ENCODE measurements around the gene HIVEP3.

Gene HIVEP3

DNA sequence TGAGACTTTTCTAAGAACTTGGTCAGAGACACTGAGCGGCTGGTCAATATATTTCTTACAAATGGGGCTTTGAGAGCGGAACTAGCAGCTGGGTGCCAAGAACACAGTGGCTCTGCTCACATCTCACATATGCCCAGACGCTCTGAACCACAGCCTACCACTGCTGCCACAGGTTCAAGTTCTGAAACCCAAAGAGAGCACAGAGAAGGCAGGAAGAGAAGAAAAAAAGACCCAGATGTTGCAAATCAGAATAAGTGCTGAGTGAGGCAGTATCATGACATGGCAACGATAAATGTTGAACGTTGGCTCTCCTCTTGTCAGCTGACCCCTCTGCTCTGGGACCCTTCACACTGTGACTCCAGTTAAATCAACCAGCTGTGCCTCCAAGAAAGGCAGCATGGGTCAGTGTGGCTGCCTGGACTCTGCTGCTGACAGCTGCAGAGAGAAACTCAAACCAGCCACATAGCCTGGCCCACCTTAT lies 26.4 kb downstream of the HIVEP3 start:
- no peak for DNase-seq (ENCODE audit: low spot score)

DNA sequence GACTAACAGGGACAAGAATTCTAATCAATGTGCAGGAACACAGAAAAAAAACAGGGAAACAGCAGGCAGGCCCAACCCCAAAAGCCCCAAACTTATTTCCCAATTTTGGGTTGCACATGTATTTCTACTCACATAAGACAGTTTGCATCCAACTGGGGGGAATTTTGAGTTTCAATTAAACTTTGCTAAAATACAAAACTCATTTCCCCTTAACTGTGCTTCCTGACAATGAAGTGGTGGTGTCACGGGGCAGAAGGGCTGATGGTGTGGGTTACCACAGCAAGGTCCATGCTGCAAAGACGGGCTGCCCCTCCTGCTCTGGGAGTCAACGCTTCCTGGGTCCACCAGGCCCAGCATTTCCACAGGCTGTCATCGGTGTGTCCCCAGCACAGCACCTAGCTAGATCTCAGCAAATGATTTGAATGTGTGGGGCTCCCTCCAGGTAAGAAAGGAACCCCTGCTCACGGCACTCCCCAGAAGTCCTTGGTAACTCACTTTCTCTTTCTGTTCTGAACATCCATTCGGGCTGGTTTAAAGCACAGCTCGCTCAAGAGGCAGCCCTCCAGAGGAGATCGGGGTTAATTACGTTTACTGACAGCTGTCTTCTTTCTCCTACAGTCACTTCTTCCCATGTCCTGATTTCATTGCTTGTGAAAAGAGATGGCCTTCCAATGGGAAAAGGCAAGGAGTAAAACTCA lies 27.4 kb downstream of the HIVEP3 start:
- no peak for DNase-seq (ENCODE audit: low spot score)

DNA sequence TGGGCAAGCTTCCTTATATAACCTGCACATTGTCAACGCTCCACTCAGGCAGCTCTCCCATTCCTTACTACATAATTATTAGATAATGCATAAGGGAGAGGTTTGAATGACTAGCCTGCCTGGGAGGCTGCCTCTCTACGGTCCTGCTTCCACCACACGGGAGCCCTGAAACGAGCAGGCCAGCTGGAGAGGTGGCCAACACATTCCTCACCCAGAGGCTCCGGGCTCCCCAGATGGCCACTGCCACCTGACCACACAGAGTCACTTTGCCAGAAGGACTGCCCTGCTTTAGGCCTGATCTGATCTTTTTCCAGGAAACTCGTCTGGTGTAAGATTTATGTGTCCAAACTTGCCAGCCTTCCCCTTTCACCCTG lies 27.9 kb downstream of the HIVEP3 start:
- DNase-seq (ENCODE audit: low spot score): peak; percentile 96

DNA sequence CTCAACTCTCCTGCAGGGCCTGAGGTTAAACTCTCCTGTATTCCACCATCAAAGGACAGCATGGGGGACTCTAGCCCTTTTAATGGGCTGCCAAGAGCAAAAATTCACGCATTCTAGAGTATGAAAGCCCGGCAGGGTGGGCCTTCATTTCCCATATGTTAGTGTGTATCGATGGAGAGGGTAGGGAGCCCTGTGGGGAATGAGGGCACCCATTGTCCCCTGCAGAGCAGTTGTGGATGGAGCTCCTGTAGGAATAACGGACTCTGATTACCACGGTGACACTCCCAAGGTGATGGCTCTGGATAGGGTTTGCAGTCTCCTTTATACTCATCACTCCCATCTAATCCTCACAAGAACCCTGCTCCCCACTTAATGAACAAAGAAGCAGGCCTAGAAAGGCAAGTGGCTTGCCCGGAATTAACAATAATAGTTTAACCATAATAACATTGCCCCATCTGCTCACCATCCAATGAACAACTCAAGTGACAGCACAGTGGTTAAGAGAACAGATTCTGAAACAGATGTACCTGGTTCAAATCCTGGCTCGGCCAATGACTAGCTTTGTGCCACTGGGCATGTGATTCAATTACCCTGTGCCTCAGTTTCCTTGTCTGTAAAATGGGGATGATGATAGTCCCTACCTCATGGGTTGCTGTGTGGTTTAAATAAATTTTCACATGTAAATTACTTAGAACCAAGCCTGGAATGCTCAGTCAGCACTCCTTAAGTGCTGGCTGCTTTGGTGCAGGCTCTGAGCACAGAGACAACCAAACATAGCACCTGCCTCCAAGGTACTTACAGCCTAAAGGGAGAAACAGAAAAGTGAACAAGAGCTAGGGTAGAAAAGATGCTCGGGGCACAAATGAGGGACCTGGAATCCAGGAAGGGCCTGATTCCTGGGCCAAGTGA lies 29.0 kb downstream of the HIVEP3 start:
- DNase-seq (ENCODE audit: low spot score): no peak

GRCh38 chr1:41888756-41889155 lies 30.0 kb downstream of the HIVEP3 start:
- no peak for DNase-seq (ENCODE audit: low spot score)

- no peak for DNase-seq (ENCODE audit: low spot score)
These were observed 31.4 kb downstream of the HIVEP3 start for GRCh38 chr1:41887365-41887764.

GRCh38 chr1:41884256-41885230 lies 34.2 kb downstream of the HIVEP3 start:
- DNase-seq (ENCODE audit: low spot score): peak; percentile 75

GRCh38 chr1:41883507-41883906 lies 35.2 kb downstream of the HIVEP3 start:
- DNase-seq (ENCODE audit: low spot score): no peak

GRCh38 chr1:41882486-41882885 lies 36.2 kb downstream of the HIVEP3 start:
- no peak for DNase-seq (ENCODE audit: low spot score)

DNA sequence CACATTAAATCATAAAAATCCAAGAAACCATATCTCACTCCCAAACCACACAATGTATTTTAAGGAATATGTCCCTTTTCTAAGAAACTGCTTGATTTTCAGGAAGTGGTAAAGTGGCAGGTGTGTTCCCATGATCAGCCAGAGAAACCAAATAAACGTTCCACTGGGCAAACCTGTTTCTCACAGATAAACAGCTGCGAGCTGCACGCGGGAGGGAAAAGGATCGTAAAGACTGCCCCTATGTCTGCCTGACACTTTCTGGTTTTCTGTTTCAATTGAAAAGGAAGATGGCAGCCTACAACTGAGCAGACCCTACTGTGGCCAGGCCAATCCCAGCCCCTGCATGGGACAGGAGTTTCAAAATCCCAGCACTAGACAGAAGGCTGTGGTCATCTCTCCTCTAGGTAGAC lies 36.6 kb downstream of the HIVEP3 start:
- peak; percentile 31 for DNase-seq (ENCODE audit: low spot score)

DNA sequence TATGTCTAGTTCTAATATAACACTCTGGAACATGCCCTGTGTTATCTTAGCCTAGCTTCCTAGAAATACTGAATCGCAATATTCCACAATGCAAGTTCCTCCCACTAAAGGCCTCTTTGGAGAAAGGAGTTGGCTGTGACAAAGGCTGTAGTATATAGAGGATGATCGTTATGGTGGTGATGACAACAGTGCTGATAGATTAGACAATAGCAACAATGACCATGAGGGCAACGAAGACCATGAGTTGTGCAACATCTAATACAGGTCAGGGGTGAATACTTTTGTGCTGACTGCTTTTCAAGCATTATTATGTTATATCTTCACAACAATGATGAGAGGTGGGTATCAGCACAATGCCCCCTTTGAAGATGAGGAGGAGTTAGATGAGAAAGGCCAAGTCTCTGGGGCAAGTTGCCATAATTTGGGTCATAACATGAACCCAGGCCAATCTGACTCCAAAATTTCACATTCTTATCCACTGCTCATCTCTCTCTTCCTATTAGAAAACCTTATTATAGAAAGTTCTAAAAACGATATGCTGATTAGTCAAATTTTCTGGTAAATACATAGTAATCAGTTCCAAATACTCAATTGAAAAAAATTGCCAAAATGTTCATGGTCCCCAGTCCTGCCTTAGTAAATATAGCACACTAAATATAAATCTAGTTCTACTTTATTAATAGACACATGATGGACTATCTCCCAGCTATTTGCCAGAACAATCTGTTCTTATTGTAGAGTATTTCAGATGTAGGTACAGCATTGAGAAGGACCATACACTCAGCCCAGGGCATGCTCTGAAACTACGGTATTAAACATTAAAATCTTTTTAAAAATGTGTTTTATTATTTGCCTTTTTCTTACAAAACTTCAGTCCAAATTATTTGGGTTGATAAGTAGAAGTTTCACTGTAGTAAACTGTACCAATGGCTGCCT lies 37.5 kb downstream of the HIVEP3 start:
- no peak for DNase-seq (ENCODE audit: low spot score)

GRCh38 chr1:41880261-41880660 lies 38.5 kb downstream of the HIVEP3 start:
- no peak for DNase-seq (ENCODE audit: low spot score)

GRCh38 chr1:41879617-41880016 lies 39.1 kb downstream of the HIVEP3 start:
- DNase-seq (ENCODE audit: low spot score): no peak

GRCh38 chr1:41878911-41879310 lies 39.8 kb downstream of the HIVEP3 start:
- no peak for DNase-seq (ENCODE audit: low spot score)

DNA sequence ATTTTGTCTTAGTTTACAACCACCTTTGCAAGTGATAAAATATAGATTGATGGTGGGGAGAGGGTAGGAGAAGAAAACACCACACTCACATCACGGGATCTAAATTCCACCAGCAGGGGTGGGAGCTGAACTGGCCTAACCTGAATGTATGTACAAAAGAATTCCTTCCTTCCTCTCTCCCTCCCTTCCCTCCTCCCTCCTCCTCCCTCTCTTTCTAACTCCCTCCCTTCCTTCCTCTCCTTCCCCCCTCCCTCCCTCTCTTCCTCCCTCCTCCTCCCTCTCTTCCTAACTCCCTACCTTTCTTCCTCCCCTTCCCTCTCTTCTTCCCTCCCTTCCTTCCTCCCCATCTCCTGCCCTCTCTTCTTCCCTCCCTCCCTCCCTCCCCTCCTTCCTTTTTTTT lies 40.2 kb downstream of the HIVEP3 start:
- DNase-seq (ENCODE audit: low spot score): no peak

DNA sequence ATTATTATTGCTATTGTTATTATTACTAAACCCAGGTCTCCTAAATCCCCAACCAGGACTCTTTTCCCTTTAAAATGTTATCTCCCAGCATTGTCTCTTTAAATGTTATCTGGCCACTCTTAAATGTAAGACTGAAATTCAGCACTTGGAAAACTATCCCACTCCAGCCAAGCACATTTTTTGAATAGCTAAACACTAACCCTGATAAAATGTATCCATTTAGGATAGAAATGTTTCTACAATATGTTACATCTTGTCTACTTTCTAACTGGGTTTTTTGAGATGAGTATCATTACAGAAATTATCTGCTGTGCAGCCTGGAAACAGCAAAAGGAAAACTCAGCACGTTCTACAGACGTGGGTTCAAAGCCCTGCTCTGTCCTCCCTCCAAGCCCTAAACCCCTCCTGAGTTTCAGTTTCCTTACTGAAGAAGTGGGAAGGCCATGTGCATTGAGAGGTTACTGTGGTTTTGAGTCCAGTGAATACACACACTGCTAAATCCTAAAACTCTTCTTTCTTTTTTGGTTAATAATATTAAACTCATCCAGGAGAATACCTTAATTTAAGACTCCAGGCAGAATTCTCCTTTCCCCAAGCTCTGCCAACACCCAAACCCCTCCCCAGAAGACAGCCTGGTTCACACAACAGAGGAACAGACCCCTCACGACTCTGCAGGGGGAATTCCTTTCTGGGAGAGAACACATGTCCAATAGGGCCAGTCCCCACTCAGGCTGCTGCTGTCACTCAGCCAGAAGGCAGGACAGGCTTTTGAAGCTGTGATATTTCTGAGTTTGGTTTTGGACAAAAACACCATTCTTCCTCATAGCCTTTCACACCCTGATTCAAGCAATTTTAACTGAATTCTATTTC lies 41.9 kb downstream of the HIVEP3 start:
- no peak for DNase-seq (ENCODE audit: low spot score)

GRCh38 chr1:41875487-41875886 lies 43.2 kb downstream of the HIVEP3 start:
- no peak for DNase-seq (ENCODE audit: low spot score)

- DNase-seq (ENCODE audit: low spot score): peak; percentile 65
These were observed 43.8 kb downstream of the HIVEP3 start for GRCh38 chr1:41874903-41875411.

- DNase-seq (ENCODE audit: low spot score): no peak
These were observed 44.5 kb downstream of the HIVEP3 start for GRCh38 chr1:41874151-41874719.
